Inferior parietal cortex (tissue), 1 donor: ENCODE measurements around the gene HLX.

Experiments used
- DNase-seq: peaks from one replicate; pipeline ENCODE4 v3.0.0-alpha.2; 2016; ENCODE audit errors: extremely low spot score

The HLX gene

GRCh38 chr1:220882061-220882891 is 3.0 kb downstream of the HLX start:
- DNase-seq = no peak

- DNase-seq = no peak
These were observed 5.1 kb downstream of the HLX start for GRCh38 chr1:220884109-220884980.

GRCh38 chr1:220884981-220885918 is 6.0 kb downstream of the HLX start:
- no peak for DNase-seq

- no peak for DNase-seq
These were observed 6.7 kb downstream of the HLX start for GRCh38 chr1:220885971-220886370.

- no peak for DNase-seq
These were observed 7.4 kb downstream of the HLX start for GRCh38 chr1:220886470-220887201.

GRCh38 chr1:220887202-220887519 is 7.9 kb downstream of the HLX start:
- DNase-seq = no peak

- DNase-seq = no peak
These were observed 8.5 kb downstream of the HLX start for GRCh38 chr1:220887520-220888416.

GRCh38 chr1:220888417-220888986 is 9.3 kb downstream of the HLX start:
- no peak for DNase-seq

- DNase-seq = no peak
These were observed 10.1 kb downstream of the HLX start for GRCh38 chr1:220889333-220889732.

- no peak for DNase-seq
These were observed 10.6 kb downstream of the HLX start for GRCh38 chr1:220889848-220890287.

- no peak for DNase-seq
These were observed 11.4 kb downstream of the HLX start for GRCh38 chr1:220890602-220891001.

- no peak for DNase-seq
These were observed 12.2 kb downstream of the HLX start for GRCh38 chr1:220891224-220892085.

- no peak for DNase-seq
These were observed 12.8 kb downstream of the HLX start for GRCh38 chr1:220892086-220892376.

GRCh38 chr1:220892997-220893700 is 13.9 kb downstream of the HLX start:
- DNase-seq = no peak

GRCh38 chr1:220893701-220894024 is 14.4 kb downstream of the HLX start:
- no peak for DNase-seq

- DNase-seq = no peak
These were observed 15.0 kb downstream of the HLX start for GRCh38 chr1:220894025-220894923.

GRCh38 chr1:220894924-220895256 is 15.6 kb downstream of the HLX start:
- DNase-seq = no peak
